Right atrium auricular region (tissue), 2 donors: ENCODE measurements around the gene NR6A1. TPM values are rescaled to one million over a fixed set of nuclear protein-coding genes. Genes with fewer than 3 reads are reported as not detected.

Experiments used
- DNase-seq: peaks from one replicate; pipeline ENCODE4 v3.0.0-alpha.2; 2019; ENCODE audit warnings: low spot score
- H3K27ac ChIP-seq, 2 donors: fragments of 200-600 bp; sonication (generic); 1 replicate in 1 of 2; 2 replicates in 1 of 2; pipeline ENCODE4 v1.5.1; 2016 to 2019
- H3K27me3 ChIP-seq, 2 donors: fragments of 200-600 bp; sonication (generic); one replicate each; pipeline versions ENCODE4 v1.5.1 to v1.6.0; 2017 to 2019
- H3K36me3 ChIP-seq: fragments of 200-600 bp; sonication (generic); one replicate; pipeline ENCODE4 v1.5.1; 2016
- H3K4me1 ChIP-seq, 2 donors: fragments of 200-600 bp; sonication (generic); one replicate each; pipeline versions ENCODE4 v1.5.1 to v1.6.0; 2017 to 2019
- H3K4me3 ChIP-seq, 2 donors: fragments of 200-600 bp; sonication (generic); 1 replicate in 1 of 2; 2 replicates in 1 of 2; pipeline ENCODE4 v1.5.1; 2017 to 2019; ENCODE audit warnings: mild to moderate bottlenecking in 1 of 2, moderate library complexity in 1 of 2
- H3K9me3 ChIP-seq, 2 donors: fragments of 200-600 bp; sonication (generic); one replicate each; pipeline ENCODE4 v1.5.1; 2019
- total RNA-seq, 2 donors: library from RNA; depleted of rRNA; stranded (reverse); fragments of >200 nt; gene quantifications; one replicate each; pipeline ENCODE4 v1.1.0, GENCODE V29; 2016
- TF ChIP-seq, protein P1 (sequence below), 2 donors: fragments of 200-600 bp; sonication (generic); IDR thresholded peaks; one replicate each; pipeline ENCODE4 v1.5.1; 2019; ENCODE audit warnings: antibody characterized with exemption in 2 of 2

The NR6A1 gene
- total RNA-seq, 2 donors from 2014 or later: 1.9 to 2.6 TPM

DNA sequence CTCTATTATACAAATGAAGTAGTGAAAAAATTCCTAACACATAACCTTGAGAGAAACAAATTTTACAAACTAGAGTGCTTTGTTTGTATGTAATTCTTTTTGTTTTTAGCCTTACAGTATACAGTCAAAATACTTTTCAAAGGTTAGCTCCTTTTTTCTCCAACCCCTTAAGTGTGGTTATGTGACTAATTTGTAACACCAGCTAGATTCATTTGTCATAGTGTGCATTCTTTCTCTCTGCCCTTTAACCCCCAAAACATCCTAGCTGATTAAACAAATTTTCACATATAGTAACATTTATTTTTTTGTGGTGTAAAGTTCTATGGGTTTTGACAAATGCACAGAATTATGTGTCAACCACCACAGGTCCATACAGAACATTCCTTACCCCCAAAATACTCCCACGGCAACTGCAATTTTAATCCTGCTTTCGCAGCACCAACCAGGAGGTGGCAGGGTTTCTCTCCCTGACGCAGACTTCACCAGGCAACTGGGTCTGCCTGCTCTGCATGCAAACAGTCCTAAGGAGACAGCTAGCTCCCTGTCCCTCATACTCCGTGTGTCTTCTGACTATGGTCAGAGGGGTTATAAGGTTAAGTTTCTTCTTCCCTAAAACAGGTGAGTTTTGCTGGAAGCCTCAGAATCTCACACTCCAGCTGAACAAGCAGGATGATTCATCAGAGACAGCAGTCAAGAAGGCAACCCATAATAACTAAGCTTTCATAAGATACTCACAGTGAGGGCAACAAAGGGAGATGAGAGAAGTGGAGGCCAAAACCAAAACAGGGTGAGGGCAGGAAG, 219.4 kb downstream of the NR6A1 start:
- H3K27ac ChIP-seq: no peak overlapping the region
- no peaks in the 10 kb centered on the region for H3K4me1 ChIP-seq
- TF ChIP-seq, protein P1, sequence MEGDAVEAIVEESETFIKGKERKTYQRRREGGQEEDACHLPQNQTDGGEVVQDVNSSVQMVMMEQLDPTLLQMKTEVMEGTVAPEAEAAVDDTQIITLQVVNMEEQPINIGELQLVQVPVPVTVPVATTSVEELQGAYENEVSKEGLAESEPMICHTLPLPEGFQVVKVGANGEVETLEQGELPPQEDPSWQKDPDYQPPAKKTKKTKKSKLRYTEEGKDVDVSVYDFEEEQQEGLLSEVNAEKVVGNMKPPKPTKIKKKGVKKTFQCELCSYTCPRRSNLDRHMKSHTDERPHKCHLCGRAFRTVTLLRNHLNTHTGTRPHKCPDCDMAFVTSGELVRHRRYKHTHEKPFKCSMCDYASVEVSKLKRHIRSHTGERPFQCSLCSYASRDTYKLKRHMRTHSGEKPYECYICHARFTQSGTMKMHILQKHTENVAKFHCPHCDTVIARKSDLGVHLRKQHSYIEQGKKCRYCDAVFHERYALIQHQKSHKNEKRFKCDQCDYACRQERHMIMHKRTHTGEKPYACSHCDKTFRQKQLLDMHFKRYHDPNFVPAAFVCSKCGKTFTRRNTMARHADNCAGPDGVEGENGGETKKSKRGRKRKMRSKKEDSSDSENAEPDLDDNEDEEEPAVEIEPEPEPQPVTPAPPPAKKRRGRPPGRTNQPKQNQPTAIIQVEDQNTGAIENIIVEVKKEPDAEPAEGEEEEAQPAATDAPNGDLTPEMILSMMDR (IDR thresholded peaks at IDR 0.05): peak in 1 of 2 donors; percentile 70
- no peaks in the 10 kb centered on the region for H3K27me3 ChIP-seq
- no peaks in the 10 kb centered on the region for H3K36me3 ChIP-seq
- DNase-seq: no peak
- H3K4me3 ChIP-seq: no peak overlapping the region
- no peaks in the 10 kb centered on the region for H3K9me3 ChIP-seq

DNA sequence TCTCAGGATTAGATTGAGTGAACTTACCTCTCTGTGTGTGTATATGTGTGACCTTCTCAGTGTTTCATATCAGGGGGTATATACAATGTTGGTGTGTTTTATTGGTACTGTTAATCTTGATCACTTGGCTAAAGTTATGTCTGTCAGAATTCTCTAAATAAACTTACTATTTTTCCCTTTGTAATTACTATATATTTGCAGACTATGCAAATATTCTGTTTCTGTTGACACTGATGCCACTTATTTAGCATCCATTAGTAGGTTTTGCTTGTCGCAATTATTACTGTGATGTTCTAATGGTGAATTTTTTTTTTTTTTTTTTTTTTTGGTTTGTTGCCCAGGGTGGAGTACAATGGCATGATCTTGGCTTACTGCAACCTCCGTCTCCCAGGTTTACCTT, 221.0 kb downstream of the NR6A1 start:
- TF ChIP-seq, protein P1 (IDR thresholded peaks at IDR 0.05): no peak
- DNase-seq: no peak
- H3K27me3 ChIP-seq: no peaks in the 10 kb centered on the region
- H3K4me1 ChIP-seq: no peaks in the 10 kb centered on the region
- no peak overlapping the region for H3K27ac ChIP-seq
- H3K36me3 ChIP-seq: no peaks in the 10 kb centered on the region
- no peak overlapping the region for H3K4me3 ChIP-seq
- H3K9me3 ChIP-seq: no peaks in the 10 kb centered on the region

DNA sequence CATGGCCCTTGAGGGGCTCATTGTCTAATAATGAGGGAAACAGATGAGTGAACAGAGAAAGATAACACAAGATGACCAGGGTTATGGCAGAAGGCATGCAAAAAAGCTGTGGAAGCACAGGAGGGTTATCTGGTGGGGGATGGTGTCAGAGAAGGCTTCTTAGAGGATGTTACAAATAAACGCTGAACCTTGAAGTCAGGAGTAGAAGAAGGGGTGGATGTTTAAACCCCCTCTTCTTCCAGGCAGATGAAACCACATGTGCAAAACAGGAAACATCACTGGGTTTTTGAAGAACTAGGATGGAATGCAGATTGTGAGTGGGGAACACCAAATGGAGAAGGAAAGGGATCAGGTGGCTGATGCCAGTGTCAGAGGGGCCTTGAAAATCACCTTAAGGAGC, 222.1 kb downstream of the NR6A1 start:
- H3K4me1 ChIP-seq: no peaks in the 10 kb centered on the region
- H3K4me3 ChIP-seq: no peak overlapping the region

DNA sequence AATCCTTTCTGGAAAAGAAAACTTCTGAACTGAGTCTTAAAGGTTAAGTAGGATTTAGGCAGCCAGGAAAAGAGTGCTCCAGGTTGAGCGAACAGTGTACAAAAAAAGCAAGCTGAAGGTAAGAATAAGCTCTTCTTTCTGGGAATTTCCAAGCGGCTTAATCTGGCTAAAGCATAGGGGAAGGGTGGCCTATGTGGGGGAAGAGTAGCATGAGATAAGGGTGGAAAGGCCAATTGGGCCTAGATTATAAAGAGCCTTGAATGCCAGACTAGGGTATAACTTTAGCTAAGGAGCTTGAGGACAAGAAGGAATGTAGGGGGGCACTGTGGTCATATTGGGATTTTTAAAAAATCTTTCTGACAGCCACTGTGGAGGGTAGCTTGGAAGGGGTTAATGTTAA, 226.6 kb downstream of the NR6A1 start:
- H3K27me3 ChIP-seq: no peaks in the 10 kb centered on the region
- H3K4me1 ChIP-seq: no peaks in the 10 kb centered on the region
- no peak for DNase-seq
- no peaks in the 10 kb centered on the region for H3K36me3 ChIP-seq
- TF ChIP-seq, protein P1 (IDR thresholded peaks at IDR 0.05): no peak
- no peaks in the 10 kb centered on the region for H3K9me3 ChIP-seq
- H3K27ac ChIP-seq: no peak overlapping the region
- H3K4me3 ChIP-seq: no peak overlapping the region

More for the DNA sequence above, 222.1 kb downstream of the NR6A1 start:
- DNase-seq: no peak
- Histone ChIP-seq H3K27ac (no peak overlapping the region), H3K36me3 (no peaks in the 10 kb centered on the region), H3K27me3 (no peaks in the 10 kb centered on the region), H3K9me3 (no peaks in the 10 kb centered on the region)
- TF ChIP-seq, protein P1 (IDR thresholded peaks at IDR 0.05): no peak

DNA sequence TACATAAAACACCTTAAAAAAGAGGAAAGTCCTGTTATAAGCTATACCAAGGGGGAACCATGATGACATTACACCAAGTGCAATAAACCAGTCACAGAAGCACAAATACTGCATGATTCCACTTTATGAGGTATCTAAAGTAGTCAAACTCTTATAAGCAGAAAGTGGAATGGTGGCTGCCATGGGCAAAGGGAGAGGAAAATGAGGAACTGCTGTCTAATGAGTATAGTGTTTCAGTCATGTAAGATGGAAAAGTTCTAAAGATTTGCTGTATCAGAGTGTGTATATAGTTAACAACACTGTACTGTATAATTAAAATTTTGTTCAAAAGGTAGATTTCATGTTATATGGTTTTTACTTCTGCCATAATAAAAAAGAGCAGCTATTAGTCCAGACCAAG, 229.3 kb downstream of the NR6A1 start:
- H3K27ac ChIP-seq: no peak overlapping the region
- no peak overlapping the region for H3K4me3 ChIP-seq
- no peaks in the 10 kb centered on the region for H3K27me3 ChIP-seq
- DNase-seq: no peak
- TF ChIP-seq, protein P1 (IDR thresholded peaks at IDR 0.05): no peak
- no peaks in the 10 kb centered on the region for H3K36me3 ChIP-seq
- no peaks in the 10 kb centered on the region for H3K9me3 ChIP-seq
- H3K4me1 ChIP-seq: no peaks in the 10 kb centered on the region

DNA sequence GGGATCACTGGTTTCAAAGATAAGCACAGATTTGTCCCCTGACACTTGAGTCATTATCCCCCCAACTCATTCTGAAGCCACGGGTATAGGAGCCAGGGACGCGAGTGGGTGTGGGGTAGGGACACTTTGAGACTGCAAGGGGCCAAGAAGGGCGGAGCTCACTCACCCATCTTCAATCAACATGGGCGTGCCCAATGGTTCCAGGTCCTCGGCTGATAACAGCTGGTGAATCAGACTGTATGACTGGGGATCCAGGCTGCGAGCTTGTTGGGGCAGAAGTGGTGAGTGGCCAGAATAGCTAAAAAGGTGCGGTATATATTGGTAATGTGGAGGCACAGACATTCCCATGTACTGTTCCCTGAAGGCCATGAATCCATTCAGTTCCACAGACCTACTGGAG, 233.2 kb downstream of the NR6A1 start:
- TF ChIP-seq, protein P1 (IDR thresholded peaks at IDR 0.05): no peak
- no peak overlapping the region for H3K27ac ChIP-seq
- H3K9me3 ChIP-seq: no peaks in the 10 kb centered on the region
- H3K36me3 ChIP-seq: no peaks in the 10 kb centered on the region
- no peaks in the 10 kb centered on the region for H3K27me3 ChIP-seq
- no peaks in the 10 kb centered on the region for H3K4me1 ChIP-seq
- no peak overlapping the region for H3K4me3 ChIP-seq
- no peak for DNase-seq
